GM19467 (cell line): ENCODE results near the gene KCNB1.

Experiments used
- ATAC-seq: cut with Tn5 transposase; IDR thresholded peaks from one replicate; pipeline ENCODE4 v1.9.1; 2021; ENCODE audit warnings: mild to moderate bottlenecking, moderate library complexity; ENCODE audit not compliant: unreplicated experiment

The KCNB1 gene

DNA sequence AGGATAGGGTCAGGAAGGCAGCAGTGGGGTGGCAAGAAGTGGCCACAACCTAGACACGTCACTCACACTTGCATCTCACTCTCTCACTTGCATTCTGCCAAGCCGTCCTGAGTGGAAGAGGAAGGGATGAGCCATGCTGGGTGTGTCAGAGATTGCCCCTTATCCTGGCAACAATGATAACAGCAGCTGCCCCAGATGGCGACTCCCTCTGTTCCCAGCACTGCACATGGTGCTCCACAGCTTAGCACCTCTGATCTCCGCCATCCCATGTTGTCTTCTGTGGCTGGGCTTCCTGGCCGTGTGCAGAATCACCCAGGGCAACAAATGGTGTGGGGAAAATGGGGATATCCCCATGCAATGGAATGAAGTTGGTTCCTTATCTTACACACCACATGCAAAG, 11.1 kb downstream of the KCNB1 start:
- no peak for ATAC-seq

DNA sequence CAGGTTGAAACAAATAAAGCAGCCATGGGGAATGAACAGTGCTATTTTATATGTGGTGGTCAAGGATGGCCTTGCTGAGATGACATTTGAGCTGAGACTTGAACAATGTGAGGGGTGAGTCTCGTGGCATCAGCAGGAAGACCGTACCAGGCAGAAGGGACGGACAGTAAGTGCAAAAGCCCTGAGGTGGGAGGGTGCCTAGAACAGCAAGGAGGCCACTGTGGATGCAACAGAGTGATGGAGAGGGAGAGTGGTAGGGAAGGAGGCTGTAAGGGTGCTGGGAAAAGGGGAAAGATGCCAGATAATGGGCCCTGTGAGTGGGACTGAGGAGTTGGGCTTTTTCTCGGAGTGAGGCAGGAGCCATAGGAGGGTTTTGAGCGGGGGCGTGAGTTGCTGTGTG, 11.5 kb downstream of the KCNB1 start:
- ATAC-seq, result no peak

DNA sequence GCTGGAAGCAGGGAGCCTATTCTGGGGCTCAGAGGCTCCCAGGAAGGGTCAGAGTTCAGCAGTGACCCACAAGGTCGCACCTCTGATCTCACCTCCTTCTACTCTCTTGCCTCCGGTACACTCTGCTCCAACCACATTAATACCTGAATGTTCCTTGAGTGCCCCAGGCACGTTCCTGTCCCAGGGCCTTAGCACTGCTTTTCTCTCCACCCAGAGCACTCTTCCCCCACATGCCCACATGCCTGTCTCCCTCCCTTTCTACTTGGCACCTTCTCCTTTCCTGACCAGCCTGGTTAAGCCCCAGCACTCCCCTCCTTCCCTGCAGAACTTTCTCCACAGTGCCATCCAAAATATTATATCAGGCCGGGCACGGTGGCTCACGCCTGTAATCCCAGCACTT, 13.4 kb downstream of the KCNB1 start:
- ATAC-seq, result no peak

DNA sequence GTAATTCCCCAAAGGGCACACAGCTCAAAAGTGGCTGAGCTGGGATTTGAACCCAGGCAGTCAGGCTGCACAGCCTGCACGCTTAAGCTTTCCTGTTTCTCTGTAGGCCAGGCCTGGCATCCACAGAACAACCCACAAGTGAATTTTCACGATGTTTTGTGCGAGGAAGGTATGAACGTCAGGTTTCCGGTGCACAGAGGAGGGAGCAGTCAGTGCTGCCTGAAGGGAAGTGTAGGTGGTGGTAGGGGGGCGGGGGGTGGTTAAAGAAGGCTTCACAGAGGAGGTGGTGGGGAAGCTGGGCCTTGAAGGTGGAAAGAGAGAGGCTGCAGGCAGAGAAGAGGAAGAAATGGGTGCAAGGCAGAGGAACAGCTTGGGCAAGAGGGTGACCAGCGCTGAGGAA, 14.1 kb downstream of the KCNB1 start:
- no peak for ATAC-seq

DNA sequence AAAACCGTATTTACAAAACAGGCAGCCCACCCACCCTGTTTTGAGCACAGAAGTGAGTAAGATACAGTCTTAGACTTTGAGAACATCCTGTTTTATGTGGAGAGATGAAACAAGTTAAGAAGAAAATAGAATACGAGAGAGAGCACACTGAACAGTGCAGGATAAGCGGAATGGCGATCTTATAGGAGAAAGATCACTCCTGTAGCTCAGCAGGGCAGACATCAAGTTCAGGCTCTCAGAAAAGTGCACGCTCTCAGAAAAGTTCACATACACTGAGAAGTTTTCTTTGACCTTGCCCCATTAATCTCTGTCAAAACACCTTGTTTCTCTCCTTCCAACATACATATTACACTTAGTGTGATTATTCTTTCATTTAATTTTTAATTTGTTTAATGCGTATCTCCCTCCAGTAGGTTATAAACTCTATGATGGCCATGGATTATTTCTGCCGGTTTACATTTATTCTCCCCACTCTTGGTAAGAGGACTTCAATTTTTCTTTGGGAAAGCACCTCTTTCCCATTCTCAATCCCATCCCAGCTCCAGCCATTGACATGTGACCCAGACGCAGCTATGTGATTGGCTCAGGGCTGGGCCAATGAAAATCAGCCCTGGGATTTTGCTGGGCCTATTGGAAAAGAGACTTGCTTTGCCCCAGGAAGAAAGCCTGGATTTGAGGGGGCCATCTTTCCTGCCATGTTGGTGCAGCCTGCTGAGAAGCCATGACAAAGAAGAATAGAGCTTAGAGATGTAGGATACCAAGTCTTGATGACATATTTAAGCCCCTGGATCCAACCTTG, 16.2 kb downstream of the KCNB1 start:
- ATAC-seq, result no peak

DNA sequence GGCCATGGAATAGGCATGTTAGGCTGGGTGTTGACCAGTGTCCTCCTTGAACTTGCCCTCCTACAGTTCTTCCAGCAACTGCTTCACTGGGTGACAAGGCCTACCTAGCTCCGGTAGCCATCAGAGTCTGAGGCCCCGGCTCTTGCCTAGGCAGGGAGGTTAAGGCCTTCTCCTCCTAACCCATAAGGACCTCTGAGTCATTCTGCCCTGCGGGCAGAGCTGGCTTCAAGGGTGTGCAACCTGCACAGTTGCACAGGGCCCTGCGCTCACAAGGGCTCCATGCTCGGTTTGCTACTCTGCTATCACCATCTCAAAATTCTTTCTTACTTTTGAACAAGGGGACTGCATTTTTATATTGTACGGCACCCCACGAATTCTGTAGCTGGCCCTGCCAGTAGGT, 17.9 kb downstream of the KCNB1 start:
- no peak for ATAC-seq

DNA sequence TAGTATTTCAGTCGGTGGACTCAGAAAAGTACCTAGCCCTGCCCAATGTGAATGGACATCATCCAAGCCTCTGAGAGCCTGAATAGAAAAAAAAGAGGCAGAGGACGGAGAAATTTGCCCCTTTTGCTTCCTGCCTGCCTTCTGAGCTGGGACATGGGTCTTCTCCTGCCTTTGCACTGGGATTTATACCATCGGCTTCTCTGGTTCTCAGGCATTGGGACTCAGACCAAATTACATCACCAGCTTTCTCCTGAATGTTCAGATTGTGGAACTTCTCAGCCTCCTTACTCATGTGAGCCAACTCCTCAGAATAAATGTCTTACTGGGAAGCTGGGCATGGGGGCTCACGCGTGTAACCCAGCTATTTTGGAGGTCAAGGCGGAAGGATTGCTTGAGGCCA, 19.8 kb downstream of the KCNB1 start:
- no peak for ATAC-seq

DNA sequence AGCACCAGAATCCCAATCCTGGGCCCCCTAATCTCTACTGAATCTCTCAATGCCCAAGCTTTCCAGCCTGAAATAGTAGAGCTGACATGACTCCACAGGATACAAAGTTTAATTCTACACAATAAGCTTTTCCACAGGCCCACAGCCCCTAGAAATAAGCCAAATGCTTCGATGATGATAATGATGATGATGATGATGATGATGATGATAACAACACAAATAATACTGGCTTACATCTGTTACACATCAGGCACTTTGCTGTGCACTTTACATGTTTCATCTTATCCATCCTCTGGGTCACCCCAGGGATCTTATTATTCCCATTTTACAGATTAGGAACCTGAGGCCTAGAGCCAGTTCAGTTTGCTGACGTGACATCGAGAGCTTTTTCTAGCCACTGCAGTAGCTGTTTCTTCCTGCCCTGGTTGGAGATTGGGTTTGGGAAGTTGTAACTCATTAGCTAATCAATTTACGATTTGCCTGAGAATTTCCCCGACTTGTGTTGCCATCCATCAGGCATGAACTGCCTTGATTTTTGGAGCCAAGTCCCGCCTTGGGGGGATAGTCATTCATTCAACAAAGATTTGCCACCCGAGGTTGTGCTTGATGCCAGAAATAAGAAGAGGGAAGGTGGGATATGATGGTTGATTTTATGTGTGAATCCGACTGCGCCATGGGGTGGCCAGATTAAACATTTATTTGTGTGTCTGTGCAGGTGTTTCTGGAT, 20.4 kb downstream of the KCNB1 start:
- no peak for ATAC-seq

DNA sequence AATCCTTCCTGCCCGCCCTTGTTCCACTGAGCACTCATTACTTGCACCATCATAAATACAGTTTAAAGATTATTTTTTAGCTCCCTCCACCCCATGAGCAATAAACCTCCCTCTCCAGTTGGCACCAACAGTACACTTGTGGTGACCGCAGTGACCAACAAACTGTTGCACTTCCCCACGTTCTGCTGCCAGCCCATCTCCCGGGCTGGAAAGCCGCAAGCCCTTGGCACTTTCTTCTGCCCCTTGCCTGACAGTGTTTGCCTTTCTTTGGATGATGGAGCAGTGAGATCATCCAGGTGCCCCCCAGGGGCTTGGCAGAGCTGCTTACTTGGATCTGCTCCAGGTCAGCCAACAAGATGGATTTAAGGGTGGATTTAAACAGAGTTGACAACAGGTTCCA, 21.6 kb downstream of the KCNB1 start:
- ATAC-seq, result no peak

DNA sequence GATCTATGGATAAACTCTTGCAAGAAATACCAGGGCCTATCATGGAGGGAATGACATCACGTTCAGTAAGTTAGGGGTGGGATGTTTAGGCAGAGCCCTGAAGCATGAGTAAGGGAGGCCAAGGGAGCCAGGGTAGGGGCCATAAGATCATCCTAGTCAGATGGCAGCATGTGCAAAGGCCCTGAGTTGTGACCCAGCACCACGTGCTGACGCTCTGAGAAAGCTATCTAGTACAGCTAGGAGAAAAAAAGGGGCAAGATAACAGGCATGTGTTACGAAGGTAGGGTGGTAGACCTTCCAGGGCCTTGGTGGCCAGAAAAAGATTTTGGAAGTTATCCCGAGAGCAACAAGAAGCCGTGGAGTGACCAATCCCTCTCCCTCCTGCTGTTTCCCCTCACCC, 22.3 kb downstream of the KCNB1 start:
- no peak for ATAC-seq

DNA sequence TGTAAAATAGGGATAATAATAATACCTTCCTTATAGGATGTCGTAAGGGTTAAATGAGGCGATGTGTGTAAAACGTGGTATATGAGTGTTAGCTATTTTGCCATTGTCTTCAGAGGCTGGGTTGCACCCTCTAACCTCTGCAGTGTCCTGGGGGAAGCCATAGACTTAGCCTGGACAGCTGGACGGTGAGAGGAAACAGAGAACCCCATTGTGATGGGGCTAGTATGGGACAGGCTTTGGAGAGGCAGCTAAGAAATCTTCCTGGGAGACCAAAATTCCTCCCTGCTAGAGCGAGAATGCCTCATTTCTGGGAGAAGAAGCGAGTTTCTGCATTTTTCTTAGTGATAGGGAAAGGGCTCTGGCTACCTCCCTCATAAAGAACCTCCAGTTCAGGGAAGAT, 22.8 kb downstream of the KCNB1 start:
- ATAC-seq, result no peak

DNA sequence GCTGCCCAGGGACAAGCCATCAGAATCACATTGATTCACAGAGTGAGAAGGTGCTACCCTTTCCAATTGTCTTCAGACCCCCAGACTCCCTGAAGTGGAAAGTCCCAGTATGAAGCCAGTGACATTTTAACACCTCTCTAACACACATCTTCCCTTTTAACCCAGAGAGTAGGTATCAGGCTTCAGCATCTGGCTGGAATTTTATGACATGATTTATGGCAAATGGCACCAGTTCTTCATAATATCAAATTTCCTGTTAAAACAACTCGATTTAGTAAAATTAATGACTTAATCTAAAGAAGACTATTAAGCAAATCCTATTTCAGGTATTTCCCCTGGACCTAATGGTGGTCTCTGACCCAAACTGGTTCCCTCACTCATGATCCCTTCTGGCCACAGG, 25.0 kb downstream of the KCNB1 start:
- no peak for ATAC-seq

DNA sequence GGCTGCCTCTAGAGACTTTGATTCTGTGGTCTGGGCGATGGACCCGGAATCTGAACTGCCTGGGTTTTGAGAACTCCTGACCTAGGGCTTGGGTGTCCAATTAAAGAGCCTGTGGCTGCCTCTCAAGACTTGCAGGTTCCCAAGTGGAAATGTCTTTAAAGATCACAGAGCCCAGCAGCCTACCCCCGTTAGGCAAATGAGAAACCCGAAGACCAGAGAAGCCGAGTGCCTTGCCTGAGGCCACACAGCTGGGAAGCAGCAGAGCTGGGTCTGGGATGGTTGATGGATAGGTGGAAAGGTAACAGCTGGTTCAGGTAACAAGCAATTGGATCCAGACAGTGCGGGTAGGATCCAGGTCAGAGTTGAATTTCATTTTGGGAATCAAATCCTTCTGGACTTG, 25.8 kb downstream of the KCNB1 start:
- ATAC-seq, result no peak

DNA sequence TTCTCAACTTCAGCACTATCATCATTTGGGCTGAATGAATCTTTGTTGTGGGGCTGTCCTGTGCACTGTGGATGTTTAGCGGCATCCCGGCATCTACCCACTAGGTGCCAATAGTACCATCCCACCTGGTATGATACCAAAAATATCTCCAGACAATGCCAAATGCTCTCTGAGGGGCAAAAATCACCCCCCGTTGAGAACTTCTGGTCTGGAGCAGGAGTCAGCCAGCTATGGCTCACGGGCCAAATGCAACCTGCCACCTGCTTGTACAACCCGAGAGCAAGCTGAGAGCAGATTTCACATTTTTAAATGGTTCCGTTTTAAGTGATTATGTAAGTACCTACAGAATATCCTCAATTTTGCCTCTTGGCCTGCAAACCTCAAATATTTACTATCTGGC, 26.8 kb downstream of the KCNB1 start:
- ATAC-seq, result no peak

DNA sequence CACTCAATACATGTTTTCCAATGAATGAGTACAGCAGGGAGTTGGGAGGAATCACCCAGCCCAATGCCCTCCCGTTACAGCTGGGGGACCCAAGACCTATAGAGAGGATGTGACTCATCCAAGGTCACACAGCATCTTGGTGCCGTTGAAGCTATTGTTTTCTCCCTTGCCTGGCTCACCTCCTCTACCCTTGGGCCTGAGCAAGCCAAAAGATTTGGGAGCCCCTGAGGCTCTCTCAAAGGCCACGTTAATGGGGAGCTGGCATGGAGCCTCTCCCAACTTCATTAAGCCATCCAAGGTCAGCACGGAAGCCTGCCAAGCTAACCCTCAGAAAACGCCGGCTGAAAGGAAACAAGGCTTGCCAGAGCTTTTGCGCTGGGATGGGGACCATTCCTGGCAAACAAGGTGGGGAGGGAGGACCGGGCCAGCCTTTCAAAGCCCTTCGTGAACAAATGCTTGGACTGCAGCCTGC, 30.4 kb downstream of the KCNB1 start:
- ATAC-seq, result no peak

DNA sequence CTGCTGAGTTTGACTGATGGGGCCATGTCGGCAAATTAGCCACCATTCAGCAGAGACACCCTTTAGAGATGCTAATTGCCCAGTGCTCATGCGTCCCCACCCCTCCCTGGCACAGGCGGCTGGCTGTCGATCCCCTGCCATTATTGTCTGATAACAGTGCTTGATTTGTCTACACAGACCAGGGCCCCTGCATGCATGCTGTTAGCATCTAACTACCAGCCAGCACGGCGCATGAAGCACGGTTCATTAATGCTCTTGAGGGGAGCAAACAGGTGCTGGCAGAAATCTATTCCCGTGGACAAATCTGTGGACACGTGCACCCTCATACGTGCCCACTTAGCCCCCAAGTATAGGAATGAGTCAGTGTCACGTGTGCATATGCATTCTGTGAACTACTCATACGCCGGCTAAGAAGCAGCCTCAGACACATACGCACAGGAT, 32.2 kb downstream of the KCNB1 start:
- ATAC-seq, result no peak

DNA sequence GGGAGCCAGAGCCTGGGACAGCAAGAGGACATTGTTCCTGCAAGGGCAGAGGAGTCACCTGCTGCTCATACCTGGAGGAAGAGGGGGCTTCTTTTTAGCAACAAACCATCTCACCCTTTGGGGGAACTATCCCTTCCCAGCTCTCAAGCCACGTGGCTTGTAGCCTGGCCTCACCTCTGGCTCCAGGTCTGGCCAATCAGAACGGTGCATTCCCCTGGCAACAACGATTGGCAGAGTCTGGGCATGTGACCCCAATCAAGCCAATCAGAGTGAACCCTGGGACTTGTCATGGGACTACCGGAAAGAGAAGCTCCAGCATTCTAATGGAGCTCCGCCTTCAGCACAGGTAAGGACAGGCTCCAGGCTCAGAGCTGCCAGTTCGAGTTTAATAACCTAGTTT, 33.6 kb downstream of the KCNB1 start:
- ATAC-seq, result no peak

DNA sequence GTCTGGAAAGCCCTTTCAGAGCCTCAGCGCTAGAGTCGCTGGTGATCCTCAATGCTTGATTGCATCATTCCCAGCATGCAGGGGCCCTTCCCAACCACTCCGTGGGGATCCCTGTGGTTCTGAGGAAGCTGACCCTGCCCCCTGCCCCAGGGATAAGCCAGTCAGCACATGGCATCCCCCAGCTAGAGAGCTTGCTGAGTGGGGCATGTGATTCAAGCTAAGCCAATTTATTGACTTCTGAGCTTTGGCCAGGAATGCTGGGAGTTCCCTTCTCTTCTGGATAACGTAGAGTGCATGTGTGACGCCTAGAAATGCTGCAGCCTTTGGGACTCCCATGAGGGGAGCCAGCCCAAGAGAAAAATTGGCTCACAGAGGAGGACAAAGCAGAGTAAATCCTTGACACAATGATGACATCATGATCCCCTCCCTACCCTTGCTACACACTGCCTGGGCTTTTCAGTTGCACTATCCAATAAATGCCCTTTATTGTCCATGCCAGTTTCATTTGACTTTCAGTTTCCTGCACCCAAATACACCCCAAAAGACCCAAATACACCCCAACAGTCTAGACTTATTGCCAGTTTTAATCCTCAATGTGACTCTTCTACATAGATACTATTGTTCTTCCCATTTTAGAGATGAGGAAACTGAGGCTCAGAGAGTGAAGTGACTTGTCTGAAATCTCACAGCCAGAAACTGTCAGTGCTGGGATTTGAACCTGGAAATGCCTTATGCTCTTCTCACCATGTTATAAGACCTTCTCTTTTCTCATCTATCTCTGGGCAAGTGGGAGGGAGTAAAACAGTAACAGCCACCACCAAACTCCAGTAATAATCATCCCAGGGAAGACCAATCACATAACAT, 34.3 kb downstream of the KCNB1 start:
- ATAC-seq, result no peak

DNA sequence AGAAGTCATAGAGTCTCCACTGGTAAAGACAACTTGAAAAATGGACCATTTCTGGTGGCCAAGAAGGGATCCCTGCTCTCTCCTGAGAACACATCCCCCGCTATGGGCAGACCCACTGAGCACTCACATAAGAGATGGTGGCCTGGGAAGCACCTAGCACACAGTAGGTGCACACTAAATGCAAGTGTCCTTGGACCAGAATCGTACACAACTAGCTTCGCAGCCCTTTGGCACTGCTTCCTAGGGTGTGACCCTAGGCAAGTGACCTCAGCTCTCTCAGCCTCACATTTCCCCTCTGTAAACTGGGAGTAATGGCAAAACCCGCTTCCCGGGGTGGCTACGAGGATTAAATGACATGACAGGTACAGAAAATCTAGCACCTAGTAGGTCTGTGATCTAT, 35.1 kb downstream of the KCNB1 start:
- no peak for ATAC-seq

DNA sequence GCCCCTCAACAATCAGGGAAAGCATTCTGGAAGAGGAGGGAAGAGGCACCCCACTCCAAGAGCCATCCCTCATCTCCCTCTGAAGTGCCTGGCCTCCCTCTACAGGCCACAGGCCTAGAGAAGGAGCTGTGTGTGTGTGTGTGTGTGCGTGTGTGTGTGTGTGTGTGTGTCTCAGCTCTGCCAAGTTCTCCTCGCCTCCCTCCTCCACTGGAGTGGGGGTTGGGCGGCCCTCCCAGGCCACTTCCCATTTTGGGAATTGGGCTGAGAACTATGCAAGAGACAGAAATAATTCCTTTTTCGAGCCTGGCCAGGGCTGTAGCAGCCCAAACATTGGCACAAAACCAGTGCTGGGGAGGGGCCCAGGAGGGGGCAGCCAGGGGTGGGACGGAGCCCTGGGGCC, 35.7 kb downstream of the KCNB1 start:
- ATAC-seq, result no peak

DNA sequence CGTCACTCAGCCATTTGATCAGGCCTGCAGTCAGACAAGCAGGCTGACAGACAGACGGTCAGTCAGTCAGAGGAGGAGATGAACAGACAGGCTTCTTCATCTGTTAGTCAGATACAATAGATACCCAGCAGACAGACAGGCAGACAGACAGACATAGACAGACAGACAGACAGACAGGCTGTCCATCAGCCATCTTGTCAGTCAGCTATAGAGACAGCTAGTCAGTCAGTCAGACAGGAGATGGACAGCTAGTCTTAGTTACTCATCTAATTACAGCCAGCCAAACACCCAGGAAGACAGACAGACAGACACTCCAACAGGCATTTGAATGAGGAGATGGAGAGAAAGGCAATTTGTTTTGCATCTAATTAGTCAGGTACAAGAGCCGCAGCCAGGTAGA, 36.4 kb downstream of the KCNB1 start:
- ATAC-seq, result no peak

DNA sequence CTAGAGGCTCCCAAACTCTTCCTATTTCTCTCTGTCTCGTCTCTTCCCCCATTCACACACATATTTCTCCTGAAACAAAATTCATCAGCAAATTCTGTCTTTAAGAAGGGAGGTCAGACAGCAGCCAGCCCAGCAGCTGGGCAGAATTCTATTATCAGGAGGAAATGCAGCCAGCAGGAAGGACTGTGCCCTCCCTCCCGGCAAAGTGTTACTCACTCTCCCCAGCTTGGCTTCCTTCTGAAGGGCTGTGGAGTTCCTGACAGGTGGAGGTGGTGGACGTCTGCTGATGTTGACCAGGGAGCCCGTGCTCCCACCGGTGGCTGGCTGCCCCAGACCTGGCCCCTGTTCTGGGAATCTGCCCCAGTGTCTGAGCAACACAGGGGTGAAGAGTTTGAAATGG, 37.3 kb downstream of the KCNB1 start:
- ATAC-seq, result no peak
